ENCODE data around the gene BTBD2. TPM values are rescaled to one million over a fixed set of nuclear protein-coding genes. Genes with fewer than 3 reads are reported as not detected.

The BTBD2 gene
- total RNA-seq, 1 donor from 2014 or later: 48.8 TPM

DNA sequence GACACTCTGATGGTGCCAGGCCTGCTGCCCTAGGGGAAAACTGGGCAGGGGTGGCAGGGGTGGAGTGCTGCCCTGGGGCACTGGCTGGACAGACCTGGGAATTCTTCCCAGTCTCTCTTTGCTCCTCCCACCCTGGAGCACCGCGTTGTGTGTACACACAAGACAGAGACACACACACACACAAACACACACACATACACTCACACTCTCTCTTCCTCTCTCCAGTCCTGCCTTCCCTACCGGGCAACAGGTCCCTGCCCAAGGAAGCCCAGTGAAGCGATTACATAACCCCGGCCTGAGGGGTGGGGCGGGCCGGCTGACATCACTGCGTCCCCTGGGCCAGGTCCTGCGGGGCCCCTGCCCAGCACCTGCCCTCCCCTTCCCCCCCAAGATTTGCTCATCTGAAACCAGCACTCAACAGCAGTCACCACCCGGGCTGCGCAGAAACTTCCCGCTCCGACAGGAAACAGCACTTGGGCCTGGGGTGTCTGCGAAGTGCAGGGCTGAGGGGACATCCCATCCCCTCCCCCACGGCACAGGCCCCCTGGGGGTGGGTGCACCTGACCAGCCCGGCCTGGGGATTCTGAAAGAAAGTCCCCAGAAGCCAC, 34.3 kb upstream of the BTBD2 start:
- H3K27ac ChIP-seq: no peak overlapping the region
- H3K36me3 Mint-ChIP-seq: no peaks in the 10 kb centered on the region
- H3K9me3 Mint-ChIP-seq: no peaks in the 10 kb centered on the region
- peaks cover 59% of the 10 kb centered on the region for H4K20me1 ChIP-seq (ENCODE audit: low read depth)
- no peak for TF ChIP-seq EZH2phosphoT487 (IDR thresholded peaks at IDR 0.05)
- no peak for TF ChIP-seq EZH2 (IDR thresholded peaks at IDR 0.05)
- TF ChIP-seq, protein P1, sequence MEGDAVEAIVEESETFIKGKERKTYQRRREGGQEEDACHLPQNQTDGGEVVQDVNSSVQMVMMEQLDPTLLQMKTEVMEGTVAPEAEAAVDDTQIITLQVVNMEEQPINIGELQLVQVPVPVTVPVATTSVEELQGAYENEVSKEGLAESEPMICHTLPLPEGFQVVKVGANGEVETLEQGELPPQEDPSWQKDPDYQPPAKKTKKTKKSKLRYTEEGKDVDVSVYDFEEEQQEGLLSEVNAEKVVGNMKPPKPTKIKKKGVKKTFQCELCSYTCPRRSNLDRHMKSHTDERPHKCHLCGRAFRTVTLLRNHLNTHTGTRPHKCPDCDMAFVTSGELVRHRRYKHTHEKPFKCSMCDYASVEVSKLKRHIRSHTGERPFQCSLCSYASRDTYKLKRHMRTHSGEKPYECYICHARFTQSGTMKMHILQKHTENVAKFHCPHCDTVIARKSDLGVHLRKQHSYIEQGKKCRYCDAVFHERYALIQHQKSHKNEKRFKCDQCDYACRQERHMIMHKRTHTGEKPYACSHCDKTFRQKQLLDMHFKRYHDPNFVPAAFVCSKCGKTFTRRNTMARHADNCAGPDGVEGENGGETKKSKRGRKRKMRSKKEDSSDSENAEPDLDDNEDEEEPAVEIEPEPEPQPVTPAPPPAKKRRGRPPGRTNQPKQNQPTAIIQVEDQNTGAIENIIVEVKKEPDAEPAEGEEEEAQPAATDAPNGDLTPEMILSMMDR (IDR thresholded peaks at IDR 0.05): no peak
- peaks cover 43% of the 10 kb centered on the region for H3K79me2 ChIP-seq (ENCODE audit: low read depth)
- H3K4me1 ChIP-seq: no peaks in the 10 kb centered on the region
- H3K4me1 Mint-ChIP-seq: peaks cover 17% of the 10 kb centered on the region
- DNase-seq (ENCODE audit: low spot score): peak; percentile 60
- H3F3A ChIP-seq (ENCODE audit: low read depth): peaks cover 10% of the 10 kb centered on the region
- peak overlapping the region; percentile 92 for H3K4me3 Mint-ChIP-seq
- H3K27me3 Mint-ChIP-seq (ENCODE audit: insufficient read depth, low read depth): peaks cover 2% of the 10 kb centered on the region
- H3K36me3 ChIP-seq: no peaks in the 10 kb centered on the region
- H3K9me3 ChIP-seq (ENCODE audit: low read depth): no peaks in the 10 kb centered on the region
- H3K27ac Mint-ChIP-seq: no peak overlapping the region
- H3K9ac ChIP-seq: peak overlapping the region; percentile 85
- peak overlapping the region; percentile 99 for H3K4me2 ChIP-seq
- no peaks in the 10 kb centered on the region for H3K27me3 ChIP-seq
- peak overlapping the region; percentile 100 for H3K4me3 ChIP-seq
- no peak overlapping the region for H2AFZ ChIP-seq (replicated peaks)

DNA sequence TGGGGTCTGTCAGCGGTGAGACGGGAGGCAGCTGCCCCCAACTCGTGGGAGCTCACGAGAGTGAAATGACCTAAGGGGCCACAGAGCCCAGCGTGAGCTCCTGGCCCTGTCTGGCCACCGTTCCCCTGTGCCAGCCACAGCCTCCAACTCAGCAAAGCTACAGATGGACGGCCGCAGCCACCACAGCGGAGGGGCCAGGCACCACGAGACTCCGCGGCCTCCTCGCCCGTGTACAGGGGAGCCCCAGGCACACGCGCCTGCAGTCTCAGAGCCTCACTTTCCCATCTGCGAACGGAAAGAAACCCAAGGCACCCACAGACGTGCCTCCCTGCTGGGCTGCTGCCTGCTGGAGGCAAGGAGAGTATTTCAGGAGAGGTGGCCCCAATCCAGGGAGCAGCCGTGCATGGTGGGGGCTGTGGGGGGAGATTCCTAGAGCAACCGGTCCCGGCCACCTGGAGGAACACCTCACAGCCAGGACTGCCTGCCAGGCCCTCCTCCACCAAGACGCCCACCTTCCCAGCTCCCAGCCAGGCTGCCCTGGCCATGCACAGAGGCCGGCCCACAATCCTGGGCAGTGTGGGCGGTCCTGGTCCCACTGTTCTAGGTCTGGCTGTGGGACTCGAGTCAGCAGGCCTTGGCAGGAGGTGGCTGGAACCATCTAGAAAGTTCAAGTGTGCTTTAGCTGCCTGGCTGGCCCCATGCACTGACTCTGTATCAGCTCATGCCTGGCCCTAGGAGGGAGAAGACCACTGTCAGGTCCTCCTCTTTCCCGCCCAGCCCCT, 33.6 kb upstream of the BTBD2 start:
- Mint-ChIP-seq H3K27ac (no peak overlapping the region), H3K4me1 (peaks cover 17% of the 10 kb centered on the region), H3K27me3 (ENCODE audit: insufficient read depth, low read depth) (peaks cover 3% of the 10 kb centered on the region), H3K36me3 (no peaks in the 10 kb centered on the region), H3K9me3 (no peaks in the 10 kb centered on the region), H3K4me3 (peak overlapping the region; percentile 92)
- H3K4me1 ChIP-seq: no peaks in the 10 kb centered on the region
- TF ChIP-seq EZH2 (IDR thresholded peaks at IDR 0.05) (no peak), EZH2phosphoT487 (IDR thresholded peaks at IDR 0.05) (no peak)
- TF ChIP-seq, protein P1 (IDR thresholded peaks at IDR 0.05): no peak
- no peaks in the 10 kb centered on the region for H3K9me3 ChIP-seq (ENCODE audit: low read depth)
- no peak overlapping the region for H3K9ac ChIP-seq
- H2AFZ ChIP-seq (replicated peaks): no peak overlapping the region
- no peak overlapping the region for H3K27ac ChIP-seq
- no peaks in the 10 kb centered on the region for H3K27me3 ChIP-seq
- H3K4me3 ChIP-seq: peak overlapping the region; percentile 100
- H3K4me2 ChIP-seq: peak overlapping the region; percentile 99
- DNase-seq (ENCODE audit: low spot score): peak; percentile 24
- peaks cover 15% of the 10 kb centered on the region for H3F3A ChIP-seq (ENCODE audit: low read depth)
- no peaks in the 10 kb centered on the region for H3K36me3 ChIP-seq
- peaks cover 43% of the 10 kb centered on the region for H3K79me2 ChIP-seq (ENCODE audit: low read depth)
- peaks cover 61% of the 10 kb centered on the region for H4K20me1 ChIP-seq (ENCODE audit: low read depth)

DNA sequence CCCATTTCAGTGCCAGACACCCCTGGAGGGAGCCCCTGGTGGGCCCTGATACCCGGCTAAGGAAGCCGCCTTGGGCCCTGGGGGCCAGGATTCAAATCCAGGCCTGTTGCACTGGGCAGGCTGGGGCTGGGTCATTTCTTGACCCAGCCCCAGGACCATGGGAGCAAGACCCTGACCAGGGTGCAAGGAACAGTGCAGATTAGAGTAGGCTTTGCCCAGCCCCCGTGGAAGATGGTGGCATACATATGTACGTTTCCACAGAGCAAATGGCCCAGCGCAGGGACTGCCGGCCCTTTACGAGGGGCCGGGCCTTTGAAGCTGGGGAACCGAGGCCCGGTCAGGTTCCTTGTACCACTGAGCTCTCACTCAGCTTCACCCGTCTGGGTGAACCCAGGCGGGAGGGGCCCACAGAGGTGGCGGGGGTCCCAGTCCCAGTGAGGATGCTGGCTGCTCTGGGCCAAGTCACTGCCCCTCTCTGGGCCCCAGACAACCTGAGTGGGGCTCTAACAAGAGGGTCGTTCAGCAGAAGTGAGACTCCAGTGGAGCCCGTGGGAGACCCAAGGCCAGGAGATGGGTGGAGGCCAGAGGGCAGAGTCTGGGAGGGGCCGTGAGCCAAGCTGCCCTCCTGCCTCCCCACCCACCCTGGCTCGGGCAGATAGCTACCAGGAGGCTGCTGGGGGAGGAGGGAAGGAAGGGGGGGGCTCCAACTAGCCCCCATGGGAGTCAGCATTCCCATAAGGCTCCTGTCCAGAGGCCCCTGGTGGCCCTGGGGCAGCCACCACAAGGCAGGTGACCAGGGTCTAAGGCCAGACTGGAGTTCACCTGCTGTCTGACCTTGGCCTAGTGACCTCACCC, 32.8 kb upstream of the BTBD2 start:
- Histone ChIP-seq H3K4me1 (no peaks in the 10 kb centered on the region), H3K4me2 (peak overlapping the region; percentile 18), H3K9ac (no peak overlapping the region), H4K20me1 (ENCODE audit: low read depth) (peaks cover 63% of the 10 kb centered on the region), H3K27me3 (no peaks in the 10 kb centered on the region), H3K27ac (no peak overlapping the region), H3K36me3 (no peaks in the 10 kb centered on the region), H3K9me3 (ENCODE audit: low read depth) (no peaks in the 10 kb centered on the region), H3K4me3 (no peak overlapping the region), H2AFZ (replicated peaks) (no peak overlapping the region), H3F3A (ENCODE audit: low read depth) (peaks cover 19% of the 10 kb centered on the region), H3K79me2 (ENCODE audit: low read depth) (peaks cover 43% of the 10 kb centered on the region)
- Mint-ChIP-seq H3K36me3 (no peaks in the 10 kb centered on the region), H3K27me3 (ENCODE audit: insufficient read depth, low read depth) (peaks cover 3% of the 10 kb centered on the region), H3K4me3 (peak overlapping the region; percentile 24), H3K4me1 (peaks cover 20% of the 10 kb centered on the region), H3K27ac (no peak overlapping the region), H3K9me3 (no peaks in the 10 kb centered on the region)
- DNase-seq (ENCODE audit: low spot score): no peak
- TF ChIP-seq EZH2phosphoT487 (IDR thresholded peaks at IDR 0.05) (no peak), EZH2 (IDR thresholded peaks at IDR 0.05) (no peak)
- TF ChIP-seq, protein P1 (IDR thresholded peaks at IDR 0.05): no peak
